Neural cell (in vitro differentiated cells): ENCODE results near the gene VAV3. TPM values are rescaled to one million over a fixed set of nuclear protein-coding genes. Genes with fewer than 3 reads are reported as not detected.

ENCODE experiments used
- H2AFZ ChIP-seq: fragments of 200-600, 300-800 bp; sonication (generic), shearing (Covaris generic); 2 replicates; pipeline ENCODE4 v1.6.0; 2014; ENCODE audit warnings: low read depth, mild to moderate bottlenecking, antibody characterized with exemption, low read length, moderate library complexity
- H3F3A ChIP-seq: fragments of 200-600 bp; shearing (Covaris generic); 2 replicates; pipeline ENCODE4 v1.6.1; 2016; ENCODE audit warnings: mild to moderate bottlenecking, moderate library complexity, mixed read lengths, antibody characterized with exemption, low read length; ENCODE audit not compliant: insufficient read depth, poor library complexity, severe bottlenecking
- H3K27ac ChIP-seq: fragments of 200-600, 300-800 bp; sonication (generic), shearing (Covaris generic); 2 replicates; pipeline ENCODE4 v1.5.1; 2014; ENCODE audit warnings: mild to moderate bottlenecking, low read length, moderate library complexity
- H3K27me3 ChIP-seq: fragments of 300-800, 200-600 bp; sonication (generic), shearing (Covaris generic); 2 replicates; pipeline ENCODE4 v1.6.0; 2014; ENCODE audit warnings: mild to moderate bottlenecking, low read depth, low read length, moderate library complexity; ENCODE audit not compliant: insufficient read depth
- H3K36me3 ChIP-seq: fragments of 300-800, 200-600 bp; sonication (generic), shearing (Covaris generic); 2 replicates; pipeline ENCODE4 v1.5.1; 2014; ENCODE audit warnings: mild to moderate bottlenecking, antibody characterized with exemption, low read length, moderate library complexity; ENCODE audit not compliant: insufficient read depth
- H3K4me2 ChIP-seq: fragments of 300-800, 200-600 bp; sonication (generic), shearing (Covaris generic); 2 replicates; pipeline ENCODE4 v1.6.0; 2014; ENCODE audit warnings: mild to moderate bottlenecking, low read length
- H3K4me3 ChIP-seq: fragments of 300-800, 200-600 bp; sonication (generic), shearing (Covaris generic); 2 replicates; pipeline ENCODE4 v1.5.1; 2014; ENCODE audit warnings: mild to moderate bottlenecking, low read length, moderate library complexity
- H3K79me2 ChIP-seq: fragments of 200-600 bp; shearing (Covaris generic); replicated peaks from 2 replicates; pipeline ENCODE4 v1.6.0; 2014; ENCODE audit warnings: mild to moderate bottlenecking, low read length, moderate library complexity; ENCODE audit not compliant: insufficient read depth
- H3K9ac ChIP-seq: fragments of 300-800, 200-600 bp; sonication (generic), shearing (Covaris generic); 2 replicates; pipeline ENCODE4 v1.6.1; 2016; ENCODE audit warnings: mild to moderate bottlenecking, low read length, mixed read lengths
- H3K9me2 ChIP-seq: fragments of 200-600 bp; shearing (Covaris generic); 2 replicates; pipeline ENCODE4 v1.6.1; 2016; ENCODE audit warnings: mild to moderate bottlenecking, low read length, mixed read lengths; ENCODE audit not compliant: insufficient read depth
- H3K9me3 ChIP-seq: fragments of 200-600, 300-800 bp; sonication (generic), shearing (Covaris generic); 2 replicates; pipeline ENCODE4 v1.6.1; 2016; ENCODE audit warnings: mild to moderate bottlenecking, mixed run types, low read length, moderate library complexity, mixed read lengths
- H4K20me1 ChIP-seq: fragments of 200-600 bp; shearing (Covaris generic); 2 replicates; pipeline ENCODE4 v1.6.1; 2016; ENCODE audit warnings: mild to moderate bottlenecking, mixed run types; ENCODE audit not compliant: insufficient read depth
- CTCF ChIP-seq: fragments of 450-650 bp; IDR thresholded peaks from 2 replicates; pipeline ENCODE4 v1.5.1; 2014; ENCODE audit warnings: antibody characterized with exemption, mild to moderate bottlenecking, moderate library complexity; ENCODE audit not compliant: poor library complexity, severe bottlenecking
- EP300 ChIP-seq: fragments of 450-650 bp; conservative IDR thresholded peaks from 2 replicates; pipeline ENCODE4 v1.6.1; 2014; ENCODE audit warnings: antibody characterized with exemption, mild to moderate bottlenecking, moderate library complexity; ENCODE audit not compliant: poor library complexity, severe bottlenecking
- EZH2 ChIP-seq: fragments of 200-600, 300-800 bp; shearing (Covaris generic), sonication (generic); IDR thresholded peaks from 2 replicates; pipeline ENCODE4 v1.6.1; 2014; ENCODE audit warnings: antibody characterized with exemption, low read length, borderline replicate concordance, mild to moderate bottlenecking; ENCODE audit not compliant: insufficient read depth, poor library complexity, severe bottlenecking
- MXI1 ChIP-seq: fragments of 450-650 bp; conservative IDR thresholded peaks from 2 replicates; pipeline ENCODE4 v1.6.1; 2014; ENCODE audit warnings: antibody characterized with exemption, mild to moderate bottlenecking; ENCODE audit not compliant: poor library complexity, severe bottlenecking
- POLR2AphosphoS5 ChIP-seq: IDR thresholded peaks from 2 replicates; pipeline ENCODE4 v1.6.1; 2012
- RAD21 ChIP-seq: fragments of 450-650 bp; conservative IDR thresholded peaks from 2 replicates; pipeline ENCODE4 v1.6.1; 2014; ENCODE audit warnings: antibody characterized with exemption, mild to moderate bottlenecking, moderate library complexity
- REST ChIP-seq: IDR thresholded peaks from 2 replicates; pipeline ENCODE4 v1.6.1; 2012; ENCODE audit warnings: borderline replicate concordance
- SMC3 ChIP-seq: fragments of 450-650 bp; conservative IDR thresholded peaks from 2 replicates; pipeline ENCODE4 v1.6.1; 2014; ENCODE audit warnings: antibody characterized with exemption, mild to moderate bottlenecking, moderate library complexity; ENCODE audit not compliant: poor library complexity
- TAF1 ChIP-seq: IDR thresholded peaks from 2 replicates; pipeline ENCODE4 v1.6.1; 2012; ENCODE audit warnings: low read depth
- polyA plus RNA-seq: library from polyadenylated mRNA; depleted of rRNA; stranded (reverse); fragments of >200 nt; gene quantifications from 2 replicates; pipeline ENCODE4 v1.2.3, GENCODE V29; 2014

VAV3 gene
- polyA plus RNA-seq, 1 donor from 2014 or later, result 7.6 TPM

- Histone ChIP-seq H3K4me2 (no peak overlapping the region), H3K4me3 (no peak overlapping the region), H3F3A (no peaks in the 10 kb centered on the region), H3K9ac (no peak overlapping the region), H2AFZ (no peak overlapping the region), H3K9me3 (no peaks in the 10 kb centered on the region), H3K27me3 (no peaks in the 10 kb centered on the region), H3K9me2 (no peaks in the 10 kb centered on the region), H3K36me3 (no peaks in the 10 kb centered on the region), H3K27ac (no peak overlapping the region), H3K79me2 (no peaks in the 10 kb centered on the region), H4K20me1 (no peaks in the 10 kb centered on the region)
- TF ChIP-seq EZH2 (no peak), REST (no peak), CTCF (no peak), RAD21 (no peak), SMC3 (no peak), EP300 (no peak), POLR2AphosphoS5 (no peak), MXI1 (no peak), TAF1 (no peak)
Measured at GRCh38 chr1:107677697-107678096, 287.3 kb downstream of the VAV3 start.

DNA sequence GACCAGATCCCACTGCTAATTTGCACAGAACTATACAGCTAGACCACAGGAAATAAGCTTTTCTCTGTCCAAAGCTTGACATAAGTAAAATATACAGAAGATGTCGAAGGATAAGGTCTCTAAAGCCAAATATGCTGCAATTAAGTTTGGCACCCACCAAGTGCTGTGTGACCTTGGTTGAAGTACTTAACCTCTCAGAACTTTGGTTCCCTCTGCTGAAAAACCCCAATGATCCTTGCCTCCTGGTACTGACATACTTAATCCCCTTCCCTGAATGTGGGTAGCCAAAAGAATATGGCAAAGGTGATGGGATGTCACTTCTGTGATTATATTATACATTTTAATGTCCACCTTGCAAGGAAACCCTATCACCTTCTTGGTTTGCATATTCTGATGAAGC, 290.5 kb downstream of the VAV3 start:
- Histone ChIP-seq H3K4me3 (no peak overlapping the region), H3K27me3 (no peaks in the 10 kb centered on the region), H3K9ac (no peak overlapping the region), H4K20me1 (no peaks in the 10 kb centered on the region), H3K36me3 (no peaks in the 10 kb centered on the region), H3F3A (no peaks in the 10 kb centered on the region), H2AFZ (no peak overlapping the region), H3K27ac (no peak overlapping the region), H3K9me3 (no peaks in the 10 kb centered on the region), H3K79me2 (no peaks in the 10 kb centered on the region), H3K9me2 (no peaks in the 10 kb centered on the region), H3K4me2 (no peak overlapping the region)
- TF ChIP-seq POLR2AphosphoS5, result no peak
- no peak for TF ChIP-seq EZH2

- no peaks in the 10 kb centered on the region for H4K20me1 ChIP-seq
- no peak for TF ChIP-seq POLR2AphosphoS5
- H2AFZ ChIP-seq, result no peak overlapping the region
- H3K9me2 ChIP-seq, result no peaks in the 10 kb centered on the region
- no peaks in the 10 kb centered on the region for H3K79me2 ChIP-seq
- H3K4me3 ChIP-seq, result no peak overlapping the region
- H3K36me3 ChIP-seq, result no peaks in the 10 kb centered on the region
- no peak overlapping the region for H3K9ac ChIP-seq
- H3K9me3 ChIP-seq, result no peaks in the 10 kb centered on the region
- H3F3A ChIP-seq, result no peaks in the 10 kb centered on the region
- H3K27me3 ChIP-seq, result no peaks in the 10 kb centered on the region
- no peak overlapping the region for H3K4me2 ChIP-seq
- H3K27ac ChIP-seq, result no peak overlapping the region
Measured at GRCh38 chr1:107673006-107673405, 292.0 kb downstream of the VAV3 start.
